ENCODE measurements around the gene PTPRF. TPM values are rescaled to one million over a fixed set of nuclear protein-coding genes. Genes with fewer than 3 reads are reported as not detected.

PTPRF gene
- total RNA-seq, 2 donors from 2014 or later: 7.4 to 27.7 TPM

- H3K9me3 ChIP-seq: no peaks in the 10 kb centered on the region
- DNase-seq (ENCODE audit: low spot score): no peak
- no peaks in the 10 kb centered on the region for H3K27me3 ChIP-seq
- no peak overlapping the region for H3K27ac ChIP-seq
- TF ChIP-seq, protein P1, sequence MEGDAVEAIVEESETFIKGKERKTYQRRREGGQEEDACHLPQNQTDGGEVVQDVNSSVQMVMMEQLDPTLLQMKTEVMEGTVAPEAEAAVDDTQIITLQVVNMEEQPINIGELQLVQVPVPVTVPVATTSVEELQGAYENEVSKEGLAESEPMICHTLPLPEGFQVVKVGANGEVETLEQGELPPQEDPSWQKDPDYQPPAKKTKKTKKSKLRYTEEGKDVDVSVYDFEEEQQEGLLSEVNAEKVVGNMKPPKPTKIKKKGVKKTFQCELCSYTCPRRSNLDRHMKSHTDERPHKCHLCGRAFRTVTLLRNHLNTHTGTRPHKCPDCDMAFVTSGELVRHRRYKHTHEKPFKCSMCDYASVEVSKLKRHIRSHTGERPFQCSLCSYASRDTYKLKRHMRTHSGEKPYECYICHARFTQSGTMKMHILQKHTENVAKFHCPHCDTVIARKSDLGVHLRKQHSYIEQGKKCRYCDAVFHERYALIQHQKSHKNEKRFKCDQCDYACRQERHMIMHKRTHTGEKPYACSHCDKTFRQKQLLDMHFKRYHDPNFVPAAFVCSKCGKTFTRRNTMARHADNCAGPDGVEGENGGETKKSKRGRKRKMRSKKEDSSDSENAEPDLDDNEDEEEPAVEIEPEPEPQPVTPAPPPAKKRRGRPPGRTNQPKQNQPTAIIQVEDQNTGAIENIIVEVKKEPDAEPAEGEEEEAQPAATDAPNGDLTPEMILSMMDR (IDR thresholded peaks at IDR 0.05): no peak
- H3K4me3 ChIP-seq: no peak overlapping the region
- no peaks in the 10 kb centered on the region for H3K36me3 ChIP-seq
- peaks cover 0 to 22% of the 10 kb centered on the region in 2 donors for H3K4me1 ChIP-seq
These were observed 5.6 kb downstream of the PTPRF start for GRCh38 chr1:43536196-43536863.

GRCh38 chr1:43536864-43537358, 6.2 kb downstream of the PTPRF start:
- no peak for DNase-seq (ENCODE audit: low spot score)
- Histone ChIP-seq H3K27me3 (no peaks in the 10 kb centered on the region), H3K9me3 (no peaks in the 10 kb centered on the region), H3K36me3 (no peaks in the 10 kb centered on the region), H3K4me3 (no peak overlapping the region), H3K4me1 (peaks cover 0 to 23% of the 10 kb centered on the region in 2 donors), H3K27ac (no peak overlapping the region)
- TF ChIP-seq, protein P1 (IDR thresholded peaks at IDR 0.05): no peak

GRCh38 chr1:43537423-43538142, 6.9 kb downstream of the PTPRF start:
- TF ChIP-seq, protein P1 (IDR thresholded peaks at IDR 0.05): no peak
- no peak for DNase-seq (ENCODE audit: low spot score)
- peaks cover 0 to 25% of the 10 kb centered on the region in 2 donors for H3K4me1 ChIP-seq
- H3K27me3 ChIP-seq: no peaks in the 10 kb centered on the region
- H3K9me3 ChIP-seq: no peaks in the 10 kb centered on the region
- H3K27ac ChIP-seq: no peak overlapping the region
- no peak overlapping the region for H3K4me3 ChIP-seq
- H3K36me3 ChIP-seq: no peaks in the 10 kb centered on the region

- Histone ChIP-seq H3K4me1 (peaks cover 0 to 27% of the 10 kb centered on the region in 2 donors), H3K27me3 (no peaks in the 10 kb centered on the region), H3K4me3 (no peak overlapping the region), H3K27ac (no peak overlapping the region), H3K36me3 (no peaks in the 10 kb centered on the region), H3K9me3 (no peaks in the 10 kb centered on the region)
- TF ChIP-seq, protein P1 (IDR thresholded peaks at IDR 0.05): no peak
- DNase-seq (ENCODE audit: low spot score): no peak
These were observed 7.4 kb downstream of the PTPRF start for GRCh38 chr1:43538143-43538487.

GRCh38 chr1:43538969-43539368, 8.3 kb downstream of the PTPRF start:
- no peak for DNase-seq (ENCODE audit: low spot score)
- H3K4me1 ChIP-seq: peaks cover 0 to 27% of the 10 kb centered on the region in 2 donors
- H3K27me3 ChIP-seq: no peaks in the 10 kb centered on the region
- TF ChIP-seq, protein P1 (IDR thresholded peaks at IDR 0.05): no peak
- no peak overlapping the region for H3K4me3 ChIP-seq
- H3K27ac ChIP-seq: no peak overlapping the region
- H3K9me3 ChIP-seq: no peaks in the 10 kb centered on the region
- no peaks in the 10 kb centered on the region for H3K36me3 ChIP-seq
